ENCODE measurements around the gene CTRB2. TPM values are rescaled to one million over a fixed set of nuclear protein-coding genes. Genes with fewer than 3 reads are reported as not detected.

The CTRB2 gene
- total and polyA plus RNA-seq, 10 donors = 0.58 to 11.8 (median 1.5) TPM; not detected in 1

DNA sequence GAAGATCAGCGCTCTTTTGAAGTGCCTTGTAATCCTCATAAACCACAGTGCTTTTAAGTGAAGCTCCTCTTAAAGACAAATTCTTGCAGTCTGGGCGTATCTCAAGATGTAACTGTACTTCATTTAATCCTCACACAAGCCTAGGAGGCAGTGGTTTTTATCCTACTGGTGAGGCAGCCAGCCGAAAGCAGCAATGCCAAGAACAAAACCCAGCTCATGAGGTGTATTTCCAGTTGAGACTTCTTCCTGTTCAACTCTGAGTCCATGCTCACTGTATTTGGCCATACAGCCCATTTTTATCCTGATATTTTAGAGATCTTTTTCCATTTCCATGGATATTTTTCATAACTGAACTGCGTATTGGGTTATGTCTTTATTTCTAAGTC, 13.7 kb downstream of the CTRB2 start:
- Histone ChIP-seq H3K36me3 (no peaks in the 10 kb centered on the region), H3K27ac (no peak overlapping the region), H3K4me3 (no peak overlapping the region), H3K4me1 (peaks cover 0 to 6% (median 0%) of the 10 kb centered on the region in 6 donors), H3K9me3 (no peaks in the 10 kb centered on the region), H3K27me3 (replicated peaks in 1 of 7) (peaks cover 0 to 46% (median 8%) of the 10 kb centered on the region in 7 donors)
- WGBS, 5 donors = 88 to 98% (median 91%) methylated on average over 4 of the region's 4 CpGs
- intact Hi-C loops (cut with DNase I; ENCODE audit: low total_unique reads) = no loop called here
- no peak for TF ChIP-seq POLR2A (IDR thresholded peaks at IDR 0.05)
- TF ChIP-seq, protein P1, sequence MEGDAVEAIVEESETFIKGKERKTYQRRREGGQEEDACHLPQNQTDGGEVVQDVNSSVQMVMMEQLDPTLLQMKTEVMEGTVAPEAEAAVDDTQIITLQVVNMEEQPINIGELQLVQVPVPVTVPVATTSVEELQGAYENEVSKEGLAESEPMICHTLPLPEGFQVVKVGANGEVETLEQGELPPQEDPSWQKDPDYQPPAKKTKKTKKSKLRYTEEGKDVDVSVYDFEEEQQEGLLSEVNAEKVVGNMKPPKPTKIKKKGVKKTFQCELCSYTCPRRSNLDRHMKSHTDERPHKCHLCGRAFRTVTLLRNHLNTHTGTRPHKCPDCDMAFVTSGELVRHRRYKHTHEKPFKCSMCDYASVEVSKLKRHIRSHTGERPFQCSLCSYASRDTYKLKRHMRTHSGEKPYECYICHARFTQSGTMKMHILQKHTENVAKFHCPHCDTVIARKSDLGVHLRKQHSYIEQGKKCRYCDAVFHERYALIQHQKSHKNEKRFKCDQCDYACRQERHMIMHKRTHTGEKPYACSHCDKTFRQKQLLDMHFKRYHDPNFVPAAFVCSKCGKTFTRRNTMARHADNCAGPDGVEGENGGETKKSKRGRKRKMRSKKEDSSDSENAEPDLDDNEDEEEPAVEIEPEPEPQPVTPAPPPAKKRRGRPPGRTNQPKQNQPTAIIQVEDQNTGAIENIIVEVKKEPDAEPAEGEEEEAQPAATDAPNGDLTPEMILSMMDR (IDR thresholded peaks at IDR 0.05 in 8 of 11, conservative IDR thresholded peaks at IDR 0.05 in 3 of 11) = no peak
- no peak for TF ChIP-seq POLR2AphosphoS5 (IDR thresholded peaks at IDR 0.05)
- DNase-seq = no peak

DNA sequence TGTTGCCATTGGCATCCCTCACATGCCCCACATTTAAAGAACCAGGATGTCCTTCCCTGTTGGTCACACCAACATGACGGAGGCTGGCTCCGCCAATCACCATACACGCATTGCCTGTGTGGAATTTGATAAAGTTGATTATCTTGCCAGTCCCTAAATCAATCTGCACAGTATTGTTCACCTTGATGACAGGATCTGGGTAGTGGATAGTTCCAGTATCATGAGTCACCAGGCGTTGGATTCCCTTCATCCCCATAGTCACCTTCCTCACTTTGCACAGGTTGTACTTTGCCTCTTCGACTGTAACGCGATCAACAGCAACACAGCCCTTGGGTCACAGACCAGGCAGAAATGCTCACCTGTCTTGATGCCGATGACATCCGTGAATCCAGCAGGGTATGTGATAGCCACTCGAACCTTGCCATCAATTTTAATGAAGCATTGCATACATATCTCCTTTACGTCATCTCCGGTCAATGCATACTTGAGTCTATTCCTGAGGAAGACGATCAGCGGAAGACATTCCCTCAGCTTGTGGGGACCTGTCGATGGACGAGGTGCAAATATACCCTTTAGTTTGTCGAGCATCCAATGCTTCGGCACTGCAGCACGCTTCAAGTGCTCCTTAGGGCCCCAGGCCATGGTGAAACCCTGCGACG, 14.2 kb downstream of the CTRB2 start:
- Histone ChIP-seq H3K9me3 (no peaks in the 10 kb centered on the region), H3K36me3 (no peaks in the 10 kb centered on the region), H3K27ac (no peak overlapping the region), H3K4me1 (peaks cover 0 to under 1% (median 0%) of the 10 kb centered on the region in 6 donors), H3K27me3 (replicated peaks in 1 of 7) (peaks cover 0 to 40% (median 7%) of the 10 kb centered on the region in 7 donors), H3K4me3 (no peak overlapping the region)
- TF ChIP-seq, protein P1 (IDR thresholded peaks at IDR 0.05 in 8 of 11, conservative IDR thresholded peaks at IDR 0.05 in 3 of 11) = no peak
- TF ChIP-seq POLR2AphosphoS5 (IDR thresholded peaks at IDR 0.05) (no peak), POLR2A (IDR thresholded peaks at IDR 0.05) (no peak)
- 91 to 94% (median 92%) methylated on average over 21 of the region's 21 CpGs for WGBS, 5 donors
- intact Hi-C loops (cut with DNase I; ENCODE audit: low total_unique reads) = no loop called here
- no peak for DNase-seq

DNA sequence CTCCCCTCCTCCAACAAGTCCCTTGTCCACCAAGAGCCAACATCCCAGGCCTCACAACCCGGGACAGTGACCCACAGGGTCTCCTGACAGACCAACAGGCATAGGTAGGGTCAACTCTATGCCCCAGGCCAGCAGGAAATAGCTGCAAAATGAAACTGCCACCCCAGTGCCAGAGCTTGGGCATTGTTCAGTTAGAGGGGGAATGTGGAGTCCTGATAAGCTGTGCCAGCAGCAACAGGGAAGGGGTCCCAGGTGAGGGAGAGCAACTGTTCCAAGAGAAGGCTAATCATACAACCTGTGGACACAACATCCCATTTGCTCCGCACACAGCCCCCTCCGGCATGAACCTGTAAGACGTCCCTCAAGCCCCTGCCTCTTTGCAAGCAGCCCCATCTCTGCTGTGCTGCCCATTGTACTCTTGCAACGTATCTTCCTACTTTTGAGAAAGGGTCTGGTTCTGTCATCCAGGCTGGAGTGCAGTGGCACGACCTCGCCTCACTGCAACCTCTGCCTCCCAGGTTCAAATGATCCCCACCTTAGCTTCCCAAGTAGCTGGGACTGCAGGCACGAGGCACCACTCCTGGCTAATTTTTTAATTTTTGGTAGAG, 17.2 kb downstream of the CTRB2 start:
- WGBS, 5 donors = 79 to 87% (median 83%) methylated on average over 8 of the region's 8 CpGs
- H3K36me3 ChIP-seq = no peaks in the 10 kb centered on the region
- no peaks in the 10 kb centered on the region for H3K4me1 ChIP-seq
- no peak for DNase-seq
- intact Hi-C loops (cut with DNase I; ENCODE audit: low total_unique reads) = no loop called here
- no peak for TF ChIP-seq POLR2A (IDR thresholded peaks at IDR 0.05)
- TF ChIP-seq, protein P1 (IDR thresholded peaks at IDR 0.05 in 8 of 11, conservative IDR thresholded peaks at IDR 0.05 in 3 of 11) = no peak
- TF ChIP-seq POLR2AphosphoS5 (IDR thresholded peaks at IDR 0.05) = no peak
- H3K27me3 ChIP-seq (replicated peaks in 1 of 7) = peaks cover 0 to 21% (median 0%) of the 10 kb centered on the region in 7 donors
- H3K4me3 ChIP-seq = no peak overlapping the region
- no peak overlapping the region for H3K27ac ChIP-seq
- no peaks in the 10 kb centered on the region for H3K9me3 ChIP-seq

DNA sequence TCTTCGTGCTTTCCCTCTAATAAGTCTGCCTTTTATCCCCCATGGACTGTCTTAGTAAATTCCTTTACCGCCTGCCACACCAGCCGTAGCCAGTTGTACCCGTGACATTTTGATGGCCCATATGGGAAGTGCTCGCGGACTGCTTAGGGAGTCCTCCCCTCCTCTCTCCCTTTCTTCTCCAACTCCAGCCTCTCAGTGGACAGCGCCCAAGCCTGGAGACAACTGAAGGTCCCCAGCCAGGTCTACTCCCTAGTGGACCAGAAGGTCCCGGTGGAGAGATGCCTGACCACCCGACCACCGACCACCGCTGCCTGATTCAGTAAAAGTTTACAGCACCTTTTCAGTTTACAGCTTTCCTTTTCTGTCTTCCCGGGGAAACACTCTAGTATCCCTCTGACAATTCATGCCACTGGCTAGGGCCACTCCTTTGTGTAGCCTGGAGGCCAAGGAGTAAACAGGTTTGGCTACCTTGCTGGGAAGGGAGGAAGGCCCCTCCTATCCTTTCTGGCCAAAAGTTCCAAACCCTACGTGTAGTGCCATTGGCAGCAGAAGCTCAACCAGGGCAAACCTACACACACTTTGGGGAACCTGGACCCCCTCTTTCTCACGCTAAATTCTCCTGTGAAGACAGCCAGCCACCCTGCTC, 18.0 kb downstream of the CTRB2 start:
- Histone ChIP-seq H3K4me3 (no peak overlapping the region), H3K4me1 (no peaks in the 10 kb centered on the region), H3K36me3 (no peaks in the 10 kb centered on the region), H3K27ac (no peak overlapping the region), H3K9me3 (no peaks in the 10 kb centered on the region), H3K27me3 (replicated peaks in 1 of 7) (peaks cover 0 to 21% (median 0%) of the 10 kb centered on the region in 7 donors)
- DNase-seq = no peak
- WGBS, 5 donors = 87 to 93% (median 89%) methylated on average over 14 of the region's 14 CpGs
- no peak for TF ChIP-seq POLR2A (IDR thresholded peaks at IDR 0.05)
- TF ChIP-seq, protein P1 (IDR thresholded peaks at IDR 0.05 in 8 of 11, conservative IDR thresholded peaks at IDR 0.05 in 3 of 11) = no peak
- TF ChIP-seq POLR2AphosphoS5 (IDR thresholded peaks at IDR 0.05) = no peak
- intact Hi-C loops (cut with DNase I; ENCODE audit: low total_unique reads) = no loop called here

Measured in spleen (tissue), 11 donors.